ENCODE results near the gene CYFIP2.

The CYFIP2 gene

GRCh38 chr5:157324237-157324636 is 58.3 kb downstream of the CYFIP2 start:
- no peak for ATAC-seq

GRCh38 chr5:157326440-157327005 is 60.6 kb downstream of the CYFIP2 start:
- DNase-seq (no peak), ATAC-seq (no peak)

More at GRCh38 chr5:157324237-157324636, 58.3 kb downstream of the CYFIP2 start:
- DNase-seq: no peak

- ATAC-seq (no peak), DNase-seq (no peak)
Measured at GRCh38 chr5:157327771-157328170, 61.8 kb downstream of the CYFIP2 start.

GRCh38 chr5:157328277-157328912 is 62.5 kb downstream of the CYFIP2 start:
- DNase-seq (peak; percentile 65), ATAC-seq (peak; percentile 89)

GRCh38 chr5:157331807-157332206 is 65.9 kb downstream of the CYFIP2 start:
- ATAC-seq: peak; percentile 72
- DNase-seq: peak; percentile 28

- no peak for ATAC-seq
- no peak for DNase-seq
Measured at GRCh38 chr5:157335534-157336422, 69.9 kb downstream of the CYFIP2 start.

GRCh38 chr5:157336423-157336744 is 70.5 kb downstream of the CYFIP2 start:
- ATAC-seq (no peak), DNase-seq (no peak)

- no peak for DNase-seq
- no peak for ATAC-seq
Measured at GRCh38 chr5:157339409-157339808, 73.5 kb downstream of the CYFIP2 start.

- ATAC-seq (no peak), DNase-seq (peak; percentile 64)
Measured at GRCh38 chr5:157342822-157343402, 77.0 kb downstream of the CYFIP2 start.

- ATAC-seq (peak; percentile 87), DNase-seq (no peak)
Measured at GRCh38 chr5:157343842-157344790, 78.2 kb downstream of the CYFIP2 start.

- DNase-seq (no peak), ATAC-seq (no peak)
Measured at GRCh38 chr5:157345067-157345466, 79.1 kb downstream of the CYFIP2 start.

GRCh38 chr5:157345485-157345884 is 79.6 kb downstream of the CYFIP2 start:
- peak; percentile 44 for ATAC-seq
- DNase-seq: no peak

GRCh38 chr5:157347301-157348048 is 81.6 kb downstream of the CYFIP2 start:
- no peak for ATAC-seq
- no peak for DNase-seq

- no peak for ATAC-seq
Measured at GRCh38 chr5:157348049-157348400, 82.1 kb downstream of the CYFIP2 start.

GRCh38 chr5:157350939-157351801 is 85.2 kb downstream of the CYFIP2 start:
- peak; percentile 95 for ATAC-seq

More at GRCh38 chr5:157348049-157348400, 82.1 kb downstream of the CYFIP2 start:
- no peak for DNase-seq

GRCh38 chr5:157351802-157352092 is 85.8 kb downstream of the CYFIP2 start:
- no peak for DNase-seq
- peak; percentile 7 for ATAC-seq

More at GRCh38 chr5:157350939-157351801, 85.2 kb downstream of the CYFIP2 start:
- DNase-seq: no peak

- ATAC-seq (no peak), DNase-seq (peak; percentile 42)
Measured at GRCh38 chr5:157352756-157353340, 86.9 kb downstream of the CYFIP2 start.

GRCh38 chr5:157354800-157355199 is 88.9 kb downstream of the CYFIP2 start:
- no peak for DNase-seq
- ATAC-seq: no peak

- ATAC-seq: no peak
- no peak for DNase-seq
Measured at GRCh38 chr5:157356576-157356975, 90.7 kb downstream of the CYFIP2 start.

- ATAC-seq (no peak), DNase-seq (no peak)
Measured at GRCh38 chr5:157357823-157358222, 91.9 kb downstream of the CYFIP2 start.

Data from stimulated activated naive CD8-positive, alpha-beta T cell treated with anti-CD3 and anti-CD28 coated beads, Interleukin-15, Interleukin-2, amounts not matched to agents 100 U/mL and 50 U/mL, for 24 hours (primary cell).